CD4-positive, alpha-beta T cell treated with Interleukin-4 for 1 hour (primary cell): ENCODE data around the gene FLNB.

Source experiments
- DNase-seq, 2 donors: peaks; one replicate each; pipeline ENCODE4 v3.0.0-alpha.2; 2020 to 2022

The FLNB gene

GRCh38 chr3:58010562-58010961 lies 2.3 kb downstream of the FLNB start:
- no peak for DNase-seq

GRCh38 chr3:58011580-58011979 lies 3.4 kb downstream of the FLNB start:
- no peak for DNase-seq

DNA sequence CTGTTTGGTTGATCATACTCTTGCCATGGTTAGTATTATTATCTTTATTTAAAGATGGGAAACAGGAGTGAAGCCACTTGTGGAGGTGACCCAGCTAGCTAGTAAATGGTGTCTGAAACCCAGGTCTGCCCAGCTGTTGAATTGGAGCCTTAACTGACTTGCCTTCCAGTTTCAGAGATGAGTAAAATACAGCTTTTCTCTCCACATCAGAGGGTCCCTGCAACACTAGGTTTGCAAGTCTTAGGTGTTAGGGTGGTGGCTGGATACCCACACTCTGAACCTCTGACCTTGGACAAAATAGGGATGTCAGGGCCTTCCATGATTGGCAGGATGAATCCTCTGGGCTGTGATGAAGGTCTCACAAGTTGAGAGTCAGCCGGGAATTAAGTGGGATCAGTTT lies 4.1 kb downstream of the FLNB start:
- no peak for DNase-seq

DNA sequence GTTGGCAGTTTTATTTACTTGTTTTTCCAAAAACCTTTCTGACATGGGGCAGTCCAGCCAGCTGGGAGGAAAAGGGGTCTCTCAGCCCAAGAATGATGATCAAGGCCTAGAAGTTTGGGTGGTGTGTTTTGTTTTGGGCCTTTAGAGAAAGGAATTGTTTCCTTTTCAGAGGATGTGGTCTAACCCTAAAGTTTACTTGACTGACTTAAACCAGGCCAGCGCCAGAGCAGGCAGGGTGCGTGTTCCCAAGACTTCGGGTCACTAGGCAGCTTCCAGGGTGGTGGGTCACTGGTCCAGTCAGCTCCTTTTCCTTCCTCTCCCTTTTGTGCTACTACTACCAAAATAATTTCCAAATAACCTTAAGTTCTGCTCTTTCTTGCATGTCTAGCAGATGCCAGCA lies 4.9 kb downstream of the FLNB start:
- DNase-seq = no peak

GRCh38 chr3:58013973-58014649 lies 5.9 kb downstream of the FLNB start:
- no peak for DNase-seq

DNA sequence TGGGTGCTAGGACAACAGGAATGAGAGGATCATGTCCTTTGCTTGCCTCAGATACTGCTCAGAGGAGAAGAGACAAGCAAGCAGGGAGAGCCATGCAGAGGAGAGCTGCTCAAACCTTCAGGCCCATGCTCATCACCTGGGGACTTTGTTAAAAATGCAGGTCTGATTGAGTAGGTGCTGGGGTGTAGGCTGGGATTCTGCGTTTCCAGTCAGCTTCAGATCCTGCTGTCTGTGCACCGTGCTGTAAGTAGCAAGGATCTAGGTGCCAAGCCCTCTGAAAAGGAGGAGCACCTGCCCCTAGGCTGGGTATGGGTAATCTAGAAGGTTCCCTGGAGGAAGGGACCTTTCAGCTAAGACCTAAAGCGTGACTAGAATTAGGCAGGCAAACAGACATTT lies 7.3 kb downstream of the FLNB start:
- no peak for DNase-seq

GRCh38 chr3:58016710-58017109 lies 8.5 kb downstream of the FLNB start:
- DNase-seq = no peak

DNA sequence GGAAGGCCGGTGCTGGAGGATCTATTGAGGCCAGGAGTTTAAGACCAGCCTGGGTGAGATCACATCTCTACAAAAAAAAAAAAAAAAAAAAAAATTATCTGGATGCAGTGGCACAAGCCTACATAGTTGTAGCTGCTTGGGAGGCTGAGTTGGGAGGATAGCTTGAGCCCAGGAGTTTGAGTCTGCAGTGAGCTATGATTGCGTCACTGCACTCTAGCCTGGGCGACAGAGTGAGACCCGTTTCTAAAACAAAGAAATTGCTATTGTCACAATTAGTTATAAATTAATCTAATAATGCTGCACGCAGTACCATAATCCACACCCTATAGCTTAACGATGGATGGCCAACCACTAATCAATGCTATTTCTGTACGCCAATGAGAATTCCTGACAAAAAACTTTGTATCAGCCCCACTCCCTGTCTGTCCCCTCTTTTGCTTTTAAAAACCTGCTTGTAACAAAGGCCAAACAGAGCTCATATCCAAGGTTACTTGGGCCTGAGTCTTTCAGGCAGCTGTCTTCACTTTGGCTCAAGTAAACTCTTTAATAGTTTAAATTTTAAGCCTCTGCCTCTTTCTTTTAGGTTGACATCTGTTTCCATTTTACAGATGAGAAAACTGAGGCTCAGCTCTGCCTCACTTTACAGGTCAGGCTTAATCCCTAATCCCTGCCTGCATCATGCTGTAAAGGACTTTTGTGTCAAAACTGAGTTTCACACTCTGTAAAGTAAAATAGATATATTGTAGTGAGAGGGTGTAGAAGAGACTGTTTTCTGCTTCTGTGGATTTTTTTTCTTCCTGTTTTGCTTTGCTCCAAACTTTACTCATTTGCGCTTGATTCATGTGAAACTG lies 10.9 kb downstream of the FLNB start:
- no peak for DNase-seq

DNA sequence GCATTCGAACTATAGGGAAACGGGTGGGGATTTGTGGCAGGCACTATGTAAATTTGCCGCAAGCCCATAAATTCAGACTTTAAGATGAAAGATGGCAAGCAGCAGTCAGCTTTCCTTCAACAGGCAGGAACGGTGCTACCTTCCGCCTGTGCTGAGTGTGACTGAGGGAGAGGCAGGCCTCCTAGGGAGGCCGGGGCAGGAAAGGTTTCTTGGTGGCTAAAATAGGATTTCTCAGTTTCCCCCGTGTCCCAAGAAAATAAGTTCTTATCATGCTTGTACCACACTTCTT lies 12.5 kb downstream of the FLNB start:
- DNase-seq = no peak

- no peak for DNase-seq
Observed at GRCh38 chr3:58021072-58021959, 13.1 kb downstream of the FLNB start.

DNA sequence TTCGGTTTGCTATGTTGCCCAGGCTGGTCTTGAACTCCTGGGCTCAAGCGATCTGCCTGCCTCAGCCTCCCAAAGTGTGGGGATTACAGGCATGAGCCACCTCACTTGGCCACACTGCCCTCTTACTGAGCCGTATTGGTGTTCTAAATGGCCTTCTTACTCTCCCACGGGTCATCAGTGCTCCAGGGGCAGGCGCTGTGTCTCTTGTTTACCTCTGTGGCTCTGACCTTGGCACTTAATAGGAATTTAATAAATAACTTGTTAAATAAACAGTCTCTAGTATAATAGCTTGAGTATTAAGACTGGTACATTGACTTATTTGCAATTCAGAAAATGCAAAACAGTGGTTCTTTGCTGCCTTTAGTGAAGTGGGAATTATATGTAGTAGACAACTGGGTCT lies 13.7 kb downstream of the FLNB start:
- no peak for DNase-seq

GRCh38 chr3:58022490-58022889 lies 14.3 kb downstream of the FLNB start:
- no peak for DNase-seq

DNA sequence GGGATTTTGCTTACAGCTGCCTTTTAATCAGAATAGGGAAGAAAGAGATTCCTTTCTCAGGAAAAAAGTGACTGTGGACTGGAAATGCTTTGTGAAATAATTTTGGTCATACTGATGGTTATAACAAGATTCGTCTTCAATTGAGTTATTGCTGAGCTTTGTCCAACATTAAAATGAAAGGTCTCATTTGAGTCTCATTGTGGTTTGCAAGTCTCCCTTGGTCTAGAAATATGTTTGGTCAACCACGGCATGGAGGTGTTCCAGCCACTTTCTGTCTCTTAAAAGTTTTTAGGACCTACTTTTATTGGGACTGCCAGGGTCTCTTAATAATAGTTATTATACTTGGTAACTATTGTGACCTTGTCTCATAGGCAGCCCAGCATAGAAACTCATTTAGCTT lies 15.3 kb downstream of the FLNB start:
- no peak for DNase-seq

DNA sequence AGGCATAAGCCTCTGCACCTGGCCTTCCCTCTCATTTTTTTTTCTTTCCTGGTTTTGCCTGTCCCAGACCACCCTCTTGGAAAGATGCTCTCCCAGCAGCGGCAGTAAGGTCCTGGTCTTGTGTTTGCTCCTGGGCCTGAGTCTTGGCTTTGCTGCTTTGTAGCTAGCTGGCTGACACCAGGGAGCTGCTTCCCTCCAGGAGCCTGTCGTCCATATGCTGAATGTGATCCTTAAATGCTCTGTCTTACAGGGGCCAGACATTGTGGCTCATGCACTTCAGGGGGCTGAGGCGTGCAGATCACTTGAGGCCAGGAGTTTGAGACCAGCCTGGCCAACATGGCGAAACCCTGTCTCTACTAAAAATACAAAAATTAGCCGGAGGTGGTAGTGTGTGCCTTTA lies 17.2 kb downstream of the FLNB start:
- no peak for DNase-seq

GRCh38 chr3:58025837-58026569 lies 17.8 kb downstream of the FLNB start:
- no peak for DNase-seq

GRCh38 chr3:58026598-58026997 lies 18.4 kb downstream of the FLNB start:
- no peak for DNase-seq

- DNase-seq = no peak
Observed at GRCh38 chr3:58027704-58028317, 19.6 kb downstream of the FLNB start.

- no peak for DNase-seq
Observed at GRCh38 chr3:58028902-58029301, 20.7 kb downstream of the FLNB start.

GRCh38 chr3:58029842-58030584 lies 21.8 kb downstream of the FLNB start:
- no peak for DNase-seq

- no peak for DNase-seq
Observed at GRCh38 chr3:58032186-58032585, 24.0 kb downstream of the FLNB start.

- DNase-seq = peak; percentile 60 to 71
Observed at GRCh38 chr3:58034738-58035523, 26.7 kb downstream of the FLNB start.
